Pancreas (tissue), 10 donors: Measurements from ENCODE around the gene PLEKHA4. TPM values are rescaled to one million over a fixed set of nuclear protein-coding genes. Genes with fewer than 3 reads are reported as not detected.
"Not testable (repeated sequence)": the region's sequence is repeated elsewhere in the genome, so short reads cannot be mapped to it uniquely, and the experiment has no call there.

ENCODE experiments used
- ATAC-seq, 4 donors: fragments of 200-7000 bp; cut with Tn5 transposase; one replicate each; pipeline versions ENCODE4 v1.8.0 to v1.9.1; 2020; ENCODE audit warnings: mild to moderate bottlenecking in 4 of 4, moderate library complexity in 4 of 4
- DNase-seq, 6 donors: peaks; one replicate each; pipeline ENCODE4 v3.0.0-alpha.2; 2020
- FAIRE-seq: peaks from 2 replicates; lab custom pipeline; 2012; peaks lifted over from hg19 to GRCh38; lab: Jason Lieb, UNC
- H3K27ac ChIP-seq, 4 donors: fragments of 200-600 bp; sonication (generic); 1 replicate in 3 of 4; 2 replicates in 1 of 4; pipeline versions ENCODE4 v1.5.0 to v1.8.0; 2020
- H3K27me3 ChIP-seq, 4 donors: fragments of 200-600 bp; one replicate each; pipeline ENCODE4 v1.8.0; 2021
- H3K36me3 ChIP-seq, 3 donors: fragments of 200-600 bp; sonication (generic) in 1 of 3; one replicate each; pipeline versions ENCODE4 v1.5.0 to v1.8.0; 2020 to 2021
- H3K4me1 ChIP-seq, 3 donors: fragments of 200-600 bp; one replicate each; pipeline ENCODE4 v1.8.0; 2021
- H3K4me3 ChIP-seq, 4 donors: fragments of 200-600 bp; sonication (generic) in 2 of 4; one replicate each; pipeline versions ENCODE4 v1.5.0 to v1.8.0; 2020 to 2021
- H3K9me3 ChIP-seq, 4 donors: fragments of 200-600 bp; one replicate each; pipeline ENCODE4 v1.8.0; 2021
- WGBS, 2 donors: extraction: QIAGEN DNeasy Blood & Tissue Kit; methylation state at CpG; one replicate each; pipeline ENCODE4 v1.1.7; 2013; 5-methylcytosine and 5-hydroxymethylcytosine counted together
- intact Hi-C, 3 donors: fragments of 100-400 bp; cut with DNase I; formaldehyde crosslinking; loops; one replicate each; pipeline versions ENCODE4 v1.11.1 to v1.14.2; 2022
- polyA plus RNA-seq, 2 donors: library from polyadenylated mRNA; stranded (reverse); fragments of 200-250 nt; gene quantifications; one replicate each; pipeline ENCODE4 v1.2.3, GENCODE V29; 2013
- total RNA-seq, 6 donors: library from RNA; stranded (reverse); fragmentation: NEBNext Ultra II Directional in 4 of 6; extraction: Animal tissue kit (Norgen Biotek cat#: 25700) in 4 of 6; gene quantifications; one replicate each; pipeline versions ENCODE4 v1.2.1 to v1.2.4, GENCODE V29; 2021 to 2023
- TF ChIP-seq, protein P1 (sequence below), 4 donors: fragments of 200-600 bp; sonication (generic) in 3 of 4; IDR thresholded peaks; one replicate each; pipeline versions ENCODE4 v1.5.0 to v1.8.0; 2021; ENCODE audit warnings: antibody characterized with exemption in 4 of 4
- donor health status: healthy with polysubstance abuse.
- donor health status: DM: no; HTN: no; CAD: no; lungs with moderate emphysema.
- donor health status: DM: no; HTN: no; CAD: no.
- donor health status: control.
- donor health status: control.
- donor health status: Bipolar disorder and iron deficiency.
- donor health status: DM: yes; HTN: yes; CAD: no.
- donor health status: DM: no; HTN: no; CAD: no.
- donor health status: DM: no; HTN: no; CAD: no.
- donor health status: DM: yes; HTN: yes; CAD: no.

The PLEKHA4 gene
- total and polyA plus RNA-seq, 8 donors: 5.9 to 28.3 (median 12.2) TPM

GRCh38 chr19:48905664-48906063 lies 37.2 kb upstream of the PLEKHA4 start:
- Histone ChIP-seq H3K36me3 (peaks cover 0 to 13% (median 12%) of the 10 kb centered on the region in 3 donors), H3K27ac (no peak overlapping the region), H3K27me3 (no peaks in the 10 kb centered on the region), H3K4me1 (peaks cover 0 to 10% (median 9%) of the 10 kb centered on the region in 3 donors), H3K9me3 (no peaks in the 10 kb centered on the region), H3K4me3 (no peak overlapping the region)
- WGBS, 2 donors: 91 to 95% methylated on average over 14 of the region's 14 CpGs
- no peak for DNase-seq
- no peak for ATAC-seq
- no peak for FAIRE-seq
- intact Hi-C loops: no loop called here
- TF ChIP-seq, protein P1, sequence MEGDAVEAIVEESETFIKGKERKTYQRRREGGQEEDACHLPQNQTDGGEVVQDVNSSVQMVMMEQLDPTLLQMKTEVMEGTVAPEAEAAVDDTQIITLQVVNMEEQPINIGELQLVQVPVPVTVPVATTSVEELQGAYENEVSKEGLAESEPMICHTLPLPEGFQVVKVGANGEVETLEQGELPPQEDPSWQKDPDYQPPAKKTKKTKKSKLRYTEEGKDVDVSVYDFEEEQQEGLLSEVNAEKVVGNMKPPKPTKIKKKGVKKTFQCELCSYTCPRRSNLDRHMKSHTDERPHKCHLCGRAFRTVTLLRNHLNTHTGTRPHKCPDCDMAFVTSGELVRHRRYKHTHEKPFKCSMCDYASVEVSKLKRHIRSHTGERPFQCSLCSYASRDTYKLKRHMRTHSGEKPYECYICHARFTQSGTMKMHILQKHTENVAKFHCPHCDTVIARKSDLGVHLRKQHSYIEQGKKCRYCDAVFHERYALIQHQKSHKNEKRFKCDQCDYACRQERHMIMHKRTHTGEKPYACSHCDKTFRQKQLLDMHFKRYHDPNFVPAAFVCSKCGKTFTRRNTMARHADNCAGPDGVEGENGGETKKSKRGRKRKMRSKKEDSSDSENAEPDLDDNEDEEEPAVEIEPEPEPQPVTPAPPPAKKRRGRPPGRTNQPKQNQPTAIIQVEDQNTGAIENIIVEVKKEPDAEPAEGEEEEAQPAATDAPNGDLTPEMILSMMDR (IDR thresholded peaks at IDR 0.05): no peak

DNA sequence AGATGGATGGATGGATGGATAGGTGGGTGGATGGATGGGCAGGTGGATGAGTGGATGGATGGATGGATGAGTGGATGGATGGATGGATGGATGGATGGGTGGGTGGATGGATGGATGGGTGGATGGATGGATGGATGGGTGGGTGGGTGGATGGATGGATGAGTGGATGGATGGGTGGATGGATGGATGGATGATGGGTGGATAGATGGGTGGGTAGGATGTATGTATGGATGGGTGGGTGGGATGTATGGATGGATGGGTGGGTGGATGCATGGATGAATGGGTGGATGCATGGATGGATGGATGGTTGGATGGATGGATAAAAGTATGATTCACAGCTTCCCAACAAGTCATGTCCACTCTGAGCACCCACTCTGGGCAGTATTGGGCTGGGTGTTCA lies 35.4 kb upstream of the PLEKHA4 start:
- DNase-seq, ATAC-seq, intact Hi-C loops, H3K9me3 ChIP-seq, H3K36me3 ChIP-seq, H3K4me3 ChIP-seq, H3K27ac ChIP-seq, FAIRE-seq, H3K27me3 ChIP-seq, H3K4me1 ChIP-seq: not testable (repeated sequence)

GRCh38 chr19:48902291-48902690 lies 33.9 kb upstream of the PLEKHA4 start:
- DNase-seq, intact Hi-C loops, ATAC-seq, H3K9me3 ChIP-seq, H3K27ac ChIP-seq, H3K4me3 ChIP-seq, FAIRE-seq, H3K27me3 ChIP-seq, H3K36me3 ChIP-seq, H3K4me1 ChIP-seq: not testable (repeated sequence)
- 91 to 98% methylated on average over 7 of the region's 7 CpGs for WGBS, 2 donors

- TF ChIP-seq, protein P1 (IDR thresholded peaks at IDR 0.05): no peak
- Histone ChIP-seq H3K4me3 (peak overlapping the region; percentile 47 to 92 (median 72)), H3K27ac (peak overlapping the region; percentile 36 to 89 (median 62)), H3K9me3 (no peaks in the 10 kb centered on the region), H3K4me1 (peaks cover 0 to 10% (median 9%) of the 10 kb centered on the region in 3 donors), H3K27me3 (no peaks in the 10 kb centered on the region), H3K36me3 (peaks cover 0 to 10% (median 0%) of the 10 kb centered on the region in 3 donors)
- 9 to 10% methylated on average over 24 of the region's 24 CpGs for WGBS, 2 donors
- intact Hi-C loops: no loop called here
- ATAC-seq: peak; percentile 28 to 48 (median 42)
- peak in 2 of 6 donors; percentile 34 to 79 for DNase-seq
- FAIRE-seq: no peak
Observed at GRCh38 chr19:48900477-48901406, 32.3 kb upstream of the PLEKHA4 start.

DNA sequence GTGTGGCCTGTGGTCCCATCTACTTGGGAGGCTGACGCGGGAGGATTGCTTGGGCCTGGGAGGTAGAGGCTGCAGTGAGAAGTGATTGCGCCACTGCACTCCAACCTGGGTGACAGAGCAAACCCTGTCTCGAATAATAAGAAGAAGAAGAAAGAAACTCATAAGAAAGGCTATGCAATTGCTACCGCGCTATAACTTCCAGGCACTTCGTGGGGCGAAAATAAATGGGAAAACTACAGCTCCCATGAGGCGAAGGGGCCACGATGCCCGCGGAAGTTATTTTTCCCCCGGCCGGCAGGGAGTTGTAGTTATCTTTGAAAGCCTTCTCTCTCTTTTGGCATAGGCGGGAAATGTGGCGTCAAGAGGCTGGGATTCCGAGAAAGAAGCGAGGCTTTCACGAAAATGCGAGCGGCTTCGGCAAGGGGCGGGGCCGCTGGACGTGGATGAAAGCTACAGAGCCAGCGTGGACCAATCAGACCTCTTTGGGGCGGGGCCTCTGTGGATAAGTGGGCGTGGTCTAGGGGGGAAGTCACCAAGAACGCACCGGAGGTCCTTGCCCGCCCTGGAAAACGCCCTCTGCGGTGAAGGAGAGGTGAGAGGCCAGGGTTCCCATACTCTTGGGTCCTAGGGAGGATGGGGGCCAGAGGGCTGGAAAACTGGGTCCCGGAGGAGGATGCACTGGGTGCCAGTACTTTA lies 31.5 kb upstream of the PLEKHA4 start, which contains the start of gene NUCB1:
Gene NUCB1, plus strand, starts transcription at position 532 of the 696 bp plus-strand sequence. CDS start 485 bp downstream, outside the sequence.
- H3K36me3 ChIP-seq: peaks cover 0 to 3% (median 0%) of the 10 kb centered on the region in 3 donors
- peak; percentile 95 for FAIRE-seq
- intact Hi-C loops: no loop called here

DNA sequence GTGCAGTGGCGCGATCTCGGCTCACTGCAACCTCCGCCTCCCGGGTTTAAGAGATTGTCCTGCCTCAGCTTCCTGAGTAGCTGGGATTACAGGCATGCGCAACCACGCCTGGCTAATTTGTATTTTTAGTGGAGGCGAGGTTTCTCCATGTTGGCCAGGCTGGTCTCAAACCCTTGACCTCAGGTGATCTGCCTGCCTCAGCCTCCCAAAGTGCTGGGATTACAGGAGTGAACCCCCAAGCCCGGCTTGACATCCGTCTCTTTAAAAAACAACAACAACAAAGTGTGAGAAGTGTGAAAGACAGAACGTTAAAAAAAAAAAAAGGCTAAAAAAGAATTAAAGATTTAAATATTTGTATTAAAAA lies 31.0 kb upstream of the PLEKHA4 start:
- intact Hi-C loops, DNase-seq, ATAC-seq, H3K36me3 ChIP-seq, FAIRE-seq, H3K4me1 ChIP-seq, H3K27me3 ChIP-seq, H3K9me3 ChIP-seq: not testable (repeated sequence)
- peak overlapping the region; percentile 9 to 89 (median 74) for H3K27ac ChIP-seq
- WGBS, 2 donors: 83 to 85% methylated on average over 11 of the region's 11 CpGs
- H3K4me3 ChIP-seq: peak overlapping the region in 3 of 4 donors; percentile 47 to 84 (median 60)

More for the DNA sequence above, 31.5 kb upstream of the PLEKHA4 start, which contains the start of gene NUCB1:
- peaks cover 0 to 10% (median 9%) of the 10 kb centered on the region in 3 donors for H3K4me1 ChIP-seq
- DNase-seq (peak; percentile 98 to 99 (median 99)), ATAC-seq (peak; percentile 97 to 99 (median 98))
- H3K9me3 ChIP-seq: no peaks in the 10 kb centered on the region
- WGBS, 2 donors: 7% methylated on average over 34 of the region's 34 CpGs
- peak within 1 kb of the TSS; percentile 47 to 92 (median 72) for H3K4me3 ChIP-seq
- no peaks in the 10 kb centered on the region for H3K27me3 ChIP-seq
- H3K27ac ChIP-seq: peak within 1 kb of the TSS; percentile 36 to 89 (median 74)
- TF ChIP-seq, protein P1 (IDR thresholded peaks at IDR 0.05): peak in 2 of 4 donors; percentile 9 to 16
